HFF-Myc (cell line): ENCODE results near the gene DLG1.

Source experiments
- DNase-seq: peaks from one replicate; pipeline ENCODE4 v3.0.0-alpha.2; 2011; ENCODE audit warnings: low read depth; ENCODE audit errors: extremely low read depth
- H3K4me3 ChIP-seq: replicated peaks from 2 replicates; pipeline ENCODE4 v1.5.1; 2011; ENCODE audit warnings: low read depth, mild to moderate bottlenecking, control low read depth, low read length
- CTCF ChIP-seq: IDR thresholded peaks from 2 replicates; pipeline ENCODE4 v1.5.1; 2012; ENCODE audit warnings: mild to moderate bottlenecking, low read depth, low read length, control low read depth; ENCODE audit errors: missing control alignments

DLG1 gene

GRCh38 chr3:197030379-197031314, 267.8 kb downstream of the DLG1 start:
- H3K4me3 ChIP-seq = no peak overlapping the region
- DNase-seq = no peak
- no peak for TF ChIP-seq CTCF

- no peak for DNase-seq
- TF ChIP-seq CTCF = peak; percentile 61
- peak within 1 kb of the TSS; percentile 38 for H3K4me3 ChIP-seq
Observed at GRCh38 chr3:197029511-197030167, 268.8 kb downstream of the DLG1 start, which contains the start of gene MELTF. Gene MELTF, minus strand, starts transcription at chr3:197029817. Its CDS starts 115 bp downstream, at chr3:197029702.

GRCh38 chr3:197028728-197029510, 269.5 kb downstream of the DLG1 start:
- DNase-seq = no peak
- peak overlapping the region; percentile 38 for H3K4me3 ChIP-seq
- TF ChIP-seq CTCF = no peak

- TF ChIP-seq CTCF = no peak
- no peak overlapping the region for H3K4me3 ChIP-seq
- DNase-seq = no peak
Observed at GRCh38 chr3:197027896-197028727, 270.3 kb downstream of the DLG1 start.

- no peak overlapping the region for H3K4me3 ChIP-seq
- TF ChIP-seq CTCF = no peak
- no peak for DNase-seq
Observed at GRCh38 chr3:197027151-197027895, 271.1 kb downstream of the DLG1 start.
